ENCODE results near the gene RPL7L1. TPM values are rescaled to one million over a fixed set of nuclear protein-coding genes. Genes with fewer than 3 reads are reported as not detected.

The RPL7L1 gene
- total and polyA plus RNA-seq, 2 of the 13 experiments (the other 11 are each of a cell fraction or from before 2014, with no cell fraction given), result 51.6 to 179 TPM

- TF ChIP-seq, protein P1, sequence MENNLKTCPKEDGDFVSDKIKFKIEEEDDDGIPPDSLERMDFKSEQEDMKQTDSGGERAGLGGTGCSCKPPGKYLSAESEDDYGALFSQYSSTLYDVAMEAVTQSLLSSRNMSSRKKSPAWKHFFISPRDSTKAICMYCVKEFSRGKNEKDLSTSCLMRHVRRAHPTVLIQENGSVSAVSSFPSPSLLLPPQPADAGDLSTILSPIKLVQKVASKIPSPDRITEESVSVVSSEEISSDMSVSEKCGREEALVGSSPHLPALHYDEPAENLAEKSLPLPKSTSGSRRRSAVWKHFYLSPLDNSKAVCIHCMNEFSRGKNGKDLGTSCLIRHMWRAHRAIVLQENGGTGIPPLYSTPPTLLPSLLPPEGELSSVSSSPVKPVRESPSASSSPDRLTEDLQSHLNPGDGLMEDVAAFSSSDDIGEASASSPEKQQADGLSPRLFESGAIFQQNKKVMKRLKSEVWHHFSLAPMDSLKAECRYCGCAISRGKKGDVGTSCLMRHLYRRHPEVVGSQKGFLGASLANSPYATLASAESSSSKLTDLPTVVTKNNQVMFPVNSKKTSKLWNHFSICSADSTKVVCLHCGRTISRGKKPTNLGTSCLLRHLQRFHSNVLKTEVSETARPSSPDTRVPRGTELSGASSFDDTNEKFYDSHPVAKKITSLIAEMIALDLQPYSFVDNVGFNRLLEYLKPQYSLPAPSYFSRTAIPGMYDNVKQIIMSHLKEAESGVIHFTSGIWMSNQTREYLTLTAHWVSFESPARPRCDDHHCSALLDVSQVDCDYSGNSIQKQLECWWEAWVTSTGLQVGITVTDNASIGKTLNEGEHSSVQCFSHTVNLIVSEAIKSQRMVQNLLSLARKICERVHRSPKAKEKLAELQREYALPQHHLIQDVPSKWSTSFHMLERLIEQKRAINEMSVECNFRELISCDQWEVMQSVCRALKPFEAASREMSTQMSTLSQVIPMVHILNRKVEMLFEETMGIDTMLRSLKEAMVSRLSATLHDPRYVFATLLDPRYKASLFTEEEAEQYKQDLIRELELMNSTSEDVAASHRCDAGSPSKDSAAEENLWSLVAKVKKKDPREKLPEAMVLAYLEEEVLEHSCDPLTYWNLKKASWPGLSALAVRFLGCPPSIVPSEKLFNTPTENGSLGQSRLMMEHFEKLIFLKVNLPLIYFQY (CRISPR knock-in tag; IDR thresholded peaks at IDR 0.05; ENCODE audit: borderline replicate concordance), result 0 out of 2 replicates have a peak, but pooled peaks have one; percentile 27
- TF ChIP-seq ZNF781 (CRISPR knock-in tag; IDR thresholded peaks at IDR 0.05; ENCODE audit: borderline replicate concordance, not compliant biosample characterization) (peak; percentile 50), ZFP1 (CRISPR knock-in tag; IDR thresholded peaks at IDR 0.05) (no peak), HDAC2 (CRISPR knock-in tag; IDR thresholded peaks at IDR 0.05) (no peak; the same call in 1 of the 2 replicates), ZNF33B (CRISPR knock-in tag; IDR thresholded peaks at IDR 0.05) (no peak), NR2F6 (IDR thresholded peaks at IDR 0.05) (0 out of 2 replicates have a peak, but pooled peaks have one; percentile 18), NR2F6 (CRISPR knock-in tag; IDR thresholded peaks at IDR 0.05) (peak; percentile 69; the same call in 1 of the 2 replicates), EEA1 (CRISPR knock-in tag; IDR thresholded peaks at IDR 0.05; ENCODE audit: borderline replicate concordance) (no peak), JUN (CRISPR knock-in tag; IDR thresholded peaks at IDR 0.05) (no peak), ZNF83 (CRISPR knock-in tag; IDR thresholded peaks at IDR 0.05; ENCODE audit: borderline replicate concordance) (no peak), ZNF773 (CRISPR knock-in tag; IDR thresholded peaks at IDR 0.05; ENCODE audit: borderline replicate concordance) (no peak), ZNF121 (CRISPR knock-in tag; IDR thresholded peaks at IDR 0.05) (peak; percentile 47; the same call in 1 of the 2 replicates), ZNF326 (CRISPR knock-in tag; IDR thresholded peaks at IDR 0.05; ENCODE audit: borderline replicate concordance) (no peak), MIXL1 (CRISPR knock-in tag; IDR thresholded peaks at IDR 0.05) (peak; percentile 85)
- TF ChIP-seq, protein P2, sequence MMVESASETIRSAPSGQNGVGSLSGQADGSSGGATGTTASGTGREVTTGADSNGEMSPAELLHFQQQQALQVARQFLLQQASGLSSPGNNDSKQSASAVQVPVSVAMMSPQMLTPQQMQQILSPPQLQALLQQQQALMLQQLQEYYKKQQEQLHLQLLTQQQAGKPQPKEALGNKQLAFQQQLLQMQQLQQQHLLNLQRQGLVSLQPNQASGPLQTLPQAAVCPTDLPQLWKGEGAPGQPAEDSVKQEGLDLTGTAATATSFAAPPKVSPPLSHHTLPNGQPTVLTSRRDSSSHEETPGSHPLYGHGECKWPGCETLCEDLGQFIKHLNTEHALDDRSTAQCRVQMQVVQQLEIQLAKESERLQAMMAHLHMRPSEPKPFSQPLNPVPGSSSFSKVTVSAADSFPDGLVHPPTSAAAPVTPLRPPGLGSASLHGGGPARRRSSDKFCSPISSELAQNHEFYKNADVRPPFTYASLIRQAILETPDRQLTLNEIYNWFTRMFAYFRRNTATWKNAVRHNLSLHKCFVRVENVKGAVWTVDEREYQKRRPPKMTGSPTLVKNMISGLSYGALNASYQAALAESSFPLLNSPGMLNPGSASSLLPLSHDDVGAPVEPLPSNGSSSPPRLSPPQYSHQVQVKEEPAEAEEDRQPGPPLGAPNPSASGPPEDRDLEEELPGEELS (CRISPR knock-in tag; IDR thresholded peaks at IDR 0.05), result peak; percentile 63; the same call in 1 of the 2 replicates
- TF ChIP-seq, protein P3, sequence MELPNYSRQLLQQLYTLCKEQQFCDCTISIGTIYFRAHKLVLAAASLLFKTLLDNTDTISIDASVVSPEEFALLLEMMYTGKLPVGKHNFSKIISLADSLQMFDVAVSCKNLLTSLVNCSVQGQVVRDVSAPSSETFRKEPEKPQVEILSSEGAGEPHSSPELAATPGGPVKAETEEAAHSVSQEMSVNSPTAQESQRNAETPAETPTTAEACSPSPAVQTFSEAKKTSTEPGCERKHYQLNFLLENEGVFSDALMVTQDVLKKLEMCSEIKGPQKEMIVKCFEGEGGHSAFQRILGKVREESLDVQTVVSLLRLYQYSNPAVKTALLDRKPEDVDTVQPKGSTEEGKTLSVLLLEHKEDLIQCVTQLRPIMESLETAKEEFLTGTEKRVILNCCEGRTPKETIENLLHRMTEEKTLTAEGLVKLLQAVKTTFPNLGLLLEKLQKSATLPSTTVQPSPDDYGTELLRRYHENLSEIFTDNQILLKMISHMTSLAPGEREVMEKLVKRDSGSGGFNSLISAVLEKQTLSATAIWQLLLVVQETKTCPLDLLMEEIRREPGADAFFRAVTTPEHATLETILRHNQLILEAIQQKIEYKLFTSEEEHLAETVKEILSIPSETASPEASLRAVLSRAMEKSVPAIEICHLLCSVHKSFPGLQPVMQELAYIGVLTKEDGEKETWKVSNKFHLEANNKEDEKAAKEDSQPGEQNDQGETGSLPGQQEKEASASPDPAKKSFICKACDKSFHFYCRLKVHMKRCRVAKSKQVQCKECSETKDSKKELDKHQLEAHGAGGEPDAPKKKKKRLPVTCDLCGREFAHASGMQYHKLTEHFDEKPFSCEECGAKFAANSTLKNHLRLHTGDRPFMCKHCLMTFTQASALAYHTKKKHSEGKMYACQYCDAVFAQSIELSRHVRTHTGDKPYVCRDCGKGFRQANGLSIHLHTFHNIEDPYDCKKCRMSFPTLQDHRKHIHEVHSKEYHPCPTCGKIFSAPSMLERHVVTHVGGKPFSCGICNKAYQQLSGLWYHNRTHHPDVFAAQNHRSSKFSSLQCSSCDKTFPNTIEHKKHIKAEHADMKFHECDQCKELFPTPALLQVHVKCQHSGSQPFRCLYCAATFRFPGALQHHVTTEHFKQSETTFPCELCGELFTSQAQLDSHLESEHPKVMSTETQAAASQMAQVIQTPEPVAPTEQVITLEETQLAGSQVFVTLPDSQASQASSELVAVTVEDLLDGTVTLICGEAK (IDR thresholded peaks at IDR 0.05), result no peak
- TF ChIP-seq, protein P3 (CRISPR knock-in tag; IDR thresholded peaks at IDR 0.05), result peak; percentile 61
Observed at GRCh38 chr6:42901538-42901957, 22.1 kb downstream of the RPL7L1 start (continued).
